Brain microvascular endothelial cell (primary cell): ENCODE results near the gene PROB1.
"Not testable (repeated sequence)": the region's sequence is repeated elsewhere in the genome, so short reads cannot be mapped to it uniquely, and the experiment has no call there.

Source experiments
- DNase-seq: peaks from one replicate; pipeline ENCODE4 v3.0.0-alpha.2; 2020
- H3K27ac ChIP-seq: fragments of 250-450 bp; sonication (Bioruptor Pico); 2 replicates; pipeline ENCODE4 v1.5.1; 2020; ENCODE audit warnings: mild to moderate bottlenecking, moderate library complexity
- H3K27me3 ChIP-seq: fragments of 250-450 bp; sonication (Bioruptor Pico); replicated peaks from 2 replicates; pipeline ENCODE4 v1.5.1; 2020; ENCODE audit warnings: mild to moderate bottlenecking
- H3K36me3 ChIP-seq: fragments of 250-450 bp; sonication (Bioruptor Pico); replicated peaks from 2 replicates; pipeline ENCODE4 v1.5.1; 2020; ENCODE audit warnings: mild to moderate bottlenecking
- H3K4me3 ChIP-seq: 2 replicates; pipeline ENCODE4 v1.5.1; 2011; ENCODE audit warnings: low read depth, mild to moderate bottlenecking, control low read depth, low read length, moderate library complexity
- in situ Hi-C: cut with HindIII; loops from 2 replicates; pipeline ENCODE4 v1.10.0; 2017; ENCODE audit warnings: low sequenced_read_pairs, low pct_ligation_motif_present
- TF ChIP-seq, protein P1 (sequence below): IDR thresholded peaks from 2 replicates; pipeline ENCODE4 v1.5.1; 2011; ENCODE audit warnings: low read depth, mild to moderate bottlenecking, moderate library complexity, low read length, control low read depth, inconsistent platforms; ENCODE audit errors: missing control alignments

PROB1 gene, protein sequence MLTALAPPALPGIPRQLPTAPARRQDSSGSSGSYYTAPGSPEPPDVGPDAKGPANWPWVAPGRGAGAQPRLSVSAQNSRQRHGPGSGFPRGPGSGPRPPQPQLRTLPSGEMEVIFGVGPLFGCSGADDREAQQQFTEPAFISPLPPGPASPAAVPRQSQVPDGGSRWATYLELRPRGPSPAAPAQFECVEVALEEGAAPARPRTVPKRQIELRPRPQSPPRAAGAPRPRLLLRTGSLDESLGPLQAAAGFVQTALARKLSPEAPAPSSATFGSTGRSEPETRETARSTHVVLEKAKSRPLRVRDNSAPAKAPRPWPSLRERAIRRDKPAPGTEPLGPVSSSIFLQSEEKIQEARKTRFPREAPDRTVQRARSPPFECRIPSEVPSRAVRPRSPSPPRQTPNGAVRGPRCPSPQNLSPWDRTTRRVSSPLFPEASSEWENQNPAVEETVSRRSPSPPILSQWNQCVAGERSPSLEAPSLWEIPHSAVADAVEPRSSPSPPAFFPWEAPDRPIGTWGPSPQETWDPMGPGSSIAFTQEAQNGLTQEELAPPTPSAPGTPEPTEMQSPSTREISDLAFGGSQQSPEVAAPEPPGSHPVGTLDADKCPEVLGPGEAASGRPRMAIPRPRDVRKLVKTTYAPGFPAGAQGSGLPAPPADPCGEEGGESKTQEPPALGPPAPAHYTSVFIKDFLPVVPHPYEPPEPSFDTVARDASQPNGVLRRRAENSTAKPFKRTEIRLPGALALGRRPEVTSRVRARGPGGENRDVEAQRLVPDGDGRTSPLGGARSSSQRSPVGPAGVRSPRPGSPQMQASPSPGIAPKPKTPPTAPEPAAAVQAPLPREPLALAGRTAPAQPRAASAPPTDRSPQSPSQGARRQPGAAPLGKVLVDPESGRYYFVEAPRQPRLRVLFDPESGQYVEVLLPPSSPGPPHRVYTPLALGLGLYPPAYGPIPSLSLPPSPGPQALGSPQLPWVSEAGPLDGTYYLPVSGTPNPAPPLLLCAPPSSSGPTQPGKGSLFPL

DNA sequence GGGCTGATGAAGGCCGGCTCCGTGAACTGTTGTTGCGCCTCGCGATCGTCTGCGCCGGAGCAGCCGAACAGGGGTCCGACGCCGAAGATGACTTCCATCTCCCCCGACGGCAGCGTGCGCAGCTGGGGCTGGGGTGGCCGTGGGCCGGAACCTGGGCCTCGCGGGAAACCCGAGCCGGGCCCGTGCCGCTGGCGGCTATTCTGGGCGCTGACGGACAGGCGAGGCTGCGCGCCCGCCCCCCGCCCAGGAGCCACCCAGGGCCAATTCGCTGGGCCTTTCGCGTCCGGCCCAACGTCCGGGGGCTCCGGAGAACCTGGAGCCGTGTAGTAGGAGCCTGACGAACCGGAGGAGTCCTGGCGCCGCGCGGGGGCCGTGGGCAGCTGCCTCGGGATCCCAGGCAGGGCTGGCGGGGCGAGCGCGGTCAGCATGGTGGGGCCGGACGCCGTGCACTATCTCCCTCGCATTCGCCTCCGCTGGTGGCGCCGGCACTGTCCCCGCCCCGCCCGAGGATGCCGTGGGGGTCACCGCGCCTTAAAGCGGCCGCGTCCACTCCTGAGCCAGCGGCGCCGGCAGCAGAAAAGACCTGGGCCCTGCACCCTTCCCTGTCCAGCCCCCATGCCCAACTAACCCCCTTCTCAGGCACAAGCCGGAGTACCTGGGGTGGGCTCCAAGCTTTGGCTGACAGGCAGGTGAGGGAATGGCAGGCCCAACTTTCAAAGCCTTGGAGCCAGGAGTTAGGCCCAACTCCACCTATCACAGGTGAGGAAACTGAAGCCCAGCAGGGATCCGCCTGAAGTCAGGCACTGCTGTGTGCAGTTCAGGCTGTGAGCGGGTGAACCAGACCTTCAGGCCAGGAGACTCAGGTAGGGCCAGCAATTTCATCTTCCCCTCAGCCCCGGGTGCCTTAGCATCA, at the start of gene PROB1:
Gene PROB1 (minus strand): TSS at position 451 of the 913 bp plus-strand sequence. CDS start 23 bp downstream, at position 428.
- peak within 1 kb of the TSS; percentile 49 for H3K4me3 ChIP-seq
- no peaks in the 10 kb centered on the region for H3K36me3 ChIP-seq
- TF ChIP-seq, protein P1, sequence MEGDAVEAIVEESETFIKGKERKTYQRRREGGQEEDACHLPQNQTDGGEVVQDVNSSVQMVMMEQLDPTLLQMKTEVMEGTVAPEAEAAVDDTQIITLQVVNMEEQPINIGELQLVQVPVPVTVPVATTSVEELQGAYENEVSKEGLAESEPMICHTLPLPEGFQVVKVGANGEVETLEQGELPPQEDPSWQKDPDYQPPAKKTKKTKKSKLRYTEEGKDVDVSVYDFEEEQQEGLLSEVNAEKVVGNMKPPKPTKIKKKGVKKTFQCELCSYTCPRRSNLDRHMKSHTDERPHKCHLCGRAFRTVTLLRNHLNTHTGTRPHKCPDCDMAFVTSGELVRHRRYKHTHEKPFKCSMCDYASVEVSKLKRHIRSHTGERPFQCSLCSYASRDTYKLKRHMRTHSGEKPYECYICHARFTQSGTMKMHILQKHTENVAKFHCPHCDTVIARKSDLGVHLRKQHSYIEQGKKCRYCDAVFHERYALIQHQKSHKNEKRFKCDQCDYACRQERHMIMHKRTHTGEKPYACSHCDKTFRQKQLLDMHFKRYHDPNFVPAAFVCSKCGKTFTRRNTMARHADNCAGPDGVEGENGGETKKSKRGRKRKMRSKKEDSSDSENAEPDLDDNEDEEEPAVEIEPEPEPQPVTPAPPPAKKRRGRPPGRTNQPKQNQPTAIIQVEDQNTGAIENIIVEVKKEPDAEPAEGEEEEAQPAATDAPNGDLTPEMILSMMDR: no peak
- in situ Hi-C loops: no loop called here
- peaks cover 4% of the 10 kb centered on the region for H3K27me3 ChIP-seq
- no peak for DNase-seq
- no peak within 1 kb of the TSS for H3K27ac ChIP-seq

DNA sequence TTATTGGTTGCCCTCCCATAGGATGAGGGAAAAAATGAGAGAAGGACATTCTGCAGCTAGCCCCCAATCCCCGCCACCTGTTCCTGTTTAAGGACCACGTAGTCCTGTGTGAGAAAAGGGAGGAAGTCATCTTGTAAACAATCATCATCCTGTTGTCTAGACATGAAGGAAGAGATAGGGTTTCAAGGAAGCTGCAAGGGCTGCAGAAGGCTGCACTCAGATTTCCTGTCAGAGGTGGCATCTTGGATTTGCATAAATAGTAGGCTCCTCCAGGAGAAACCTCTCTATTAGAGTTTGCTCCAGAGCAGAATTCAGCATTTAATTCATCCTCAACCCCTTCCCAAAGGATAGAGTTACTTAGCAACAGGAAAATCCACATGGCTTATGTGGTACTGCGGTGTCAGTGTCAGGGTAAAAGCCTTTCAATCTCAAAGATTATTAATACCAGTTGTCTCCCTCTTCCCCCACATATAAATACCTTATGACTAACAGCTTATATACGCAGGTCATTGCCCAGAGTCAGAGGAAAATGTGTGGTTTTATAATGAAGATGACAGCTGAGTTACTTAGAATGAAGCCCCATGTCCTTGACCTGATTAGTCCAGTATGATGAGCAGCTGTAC, 49.0 kb upstream of the PROB1 start:
- peak overlapping the region; percentile 4 for H3K27ac ChIP-seq
- no peaks in the 10 kb centered on the region for H3K27me3 ChIP-seq
- TF ChIP-seq, protein P1: no peak
- peak; percentile 60 for DNase-seq
- H3K36me3 ChIP-seq: peaks cover 2% of the 10 kb centered on the region
- in situ Hi-C loops: no loop called here
- no peak overlapping the region for H3K4me3 ChIP-seq

DNA sequence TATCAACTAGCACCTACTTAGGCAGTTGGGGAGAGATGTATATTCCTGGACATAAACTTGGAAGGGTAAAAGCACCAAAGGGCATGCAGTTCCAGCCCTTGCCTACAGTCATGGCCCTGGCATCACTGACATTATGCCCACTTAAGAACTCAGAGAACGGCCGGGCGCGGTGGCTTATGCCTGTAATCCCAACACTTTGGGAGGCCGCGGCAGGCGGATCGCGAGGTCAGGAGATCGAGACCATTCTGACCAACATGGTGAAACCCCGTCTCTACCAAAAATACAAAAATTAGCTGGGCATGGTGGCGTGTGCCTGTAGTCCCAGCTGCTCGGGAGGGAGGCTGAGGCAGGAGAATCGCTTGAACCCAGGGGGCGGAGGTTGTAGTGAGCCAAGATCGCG, 45.5 kb upstream of the PROB1 start:
- DNase-seq, H3K27me3 ChIP-seq, H3K27ac ChIP-seq, H3K36me3 ChIP-seq, H3K4me3 ChIP-seq, in situ Hi-C loops: not testable (repeated sequence)

DNA sequence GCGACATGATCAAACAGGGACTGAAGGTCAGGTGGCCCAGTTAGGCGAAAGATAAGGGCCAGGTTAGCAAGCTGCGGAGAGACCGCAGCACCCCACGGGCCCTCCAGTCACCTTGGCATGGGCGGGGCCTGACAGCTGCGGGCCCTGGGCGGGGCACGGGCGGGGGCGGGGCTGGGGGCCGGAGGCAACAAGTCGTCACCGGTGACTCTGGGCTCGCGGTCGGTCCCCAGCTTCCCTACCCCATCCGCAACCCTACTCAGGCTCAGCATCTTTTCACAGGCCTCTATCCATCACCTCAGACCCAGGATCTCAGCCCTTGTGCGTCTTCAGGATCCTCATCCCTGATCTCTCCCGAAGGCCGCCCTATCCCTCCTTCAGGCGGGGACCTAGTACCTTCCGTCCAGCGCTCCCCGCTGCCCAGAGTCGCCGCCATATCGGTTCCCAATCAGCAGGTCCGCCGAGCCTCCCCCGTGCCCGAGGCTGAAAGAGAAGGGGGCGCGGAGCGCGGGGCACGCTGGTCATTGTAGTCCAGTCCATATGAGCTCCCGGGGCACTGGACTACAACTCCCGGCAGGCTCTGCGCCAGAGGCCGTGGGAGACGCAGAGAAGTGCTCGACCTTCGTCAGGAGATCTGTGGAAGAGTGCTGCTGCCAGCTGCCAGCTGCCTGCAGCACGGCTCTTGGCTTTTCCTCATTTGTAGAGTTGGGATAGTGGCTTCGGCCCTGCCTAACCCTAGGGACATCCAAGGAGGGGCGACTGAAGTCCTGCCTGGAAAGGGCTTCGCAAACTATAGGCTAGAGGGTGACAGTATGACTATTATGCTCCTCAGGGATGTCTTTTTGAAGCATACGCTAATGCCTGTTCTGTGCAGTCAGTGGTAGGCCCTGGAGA, 44.4 kb upstream of the PROB1 start, which contains the start of gene DNAJC18:
Gene DNAJC18 (minus strand): TSS at position 513 of the 891 bp plus-strand sequence. CDS start 80 bp downstream, at position 433.
- Histone ChIP-seq H3K27ac (peak within 1 kb of the TSS; percentile 90), H3K36me3 (no peaks in the 10 kb centered on the region), H3K27me3 (no peaks in the 10 kb centered on the region), H3K4me3 (peak within 1 kb of the TSS; percentile 96)
- TF ChIP-seq, protein P1: no peak
- DNase-seq: peak; percentile 89
- in situ Hi-C loops: no loop called here

- in situ Hi-C loops: no loop called here
- no peak for DNase-seq
- Histone ChIP-seq H3K4me3 (peak overlapping the region; percentile 96), H3K36me3 (no peaks in the 10 kb centered on the region), H3K27me3 (no peaks in the 10 kb centered on the region), H3K27ac (no peak overlapping the region)
- TF ChIP-seq, protein P1: no peak
Measured at GRCh38 chr5:139438707-139439012, 43.8 kb upstream of the PROB1 start.
